HEK293 (cell line): ENCODE results near the gene SLC30A7.

Experiments
- CTCF ChIA-PET: fragments of 350-600 bp; formaldehyde crosslinking; extraction: SDS; loops from one replicate; lab custom pipeline; 2021; ENCODE audit warnings: antibody characterized with exemption; lab: Yijun Ruan, JAX
- POLR2A ChIA-PET: fragments of 300-600 bp; formaldehyde crosslinking; extraction: SDS; loops from one replicate; lab custom pipeline; 2020; ENCODE audit warnings: antibody characterized with exemption, inconsistent platforms; lab: Yijun Ruan, JAX
- H3K27ac ChIP-seq: fragments of 200-500 bp; sonication (Bioruptor generic); 2 replicates; pipeline ENCODE4 v1.5.1; 2014; ENCODE audit warnings: low read depth, low read length, control low read depth, inconsistent platforms; ENCODE audit errors: extremely low read depth
- H3K36me3 ChIP-seq, 2 experiments: fragments of 200-500 bp in 1 of 2; sonication (Bioruptor generic) in 1 of 2; 1 replicate in 1 of 2; 2 replicates in 1 of 2; pipeline ENCODE4 v1.5.1; 2014 to 2017; ENCODE audit warnings: inconsistent platforms in 2 of 2, low read length in 2 of 2; ENCODE audit not compliant: control insufficient read depth in 2 of 2, insufficient read depth in 1 of 2
- H3K4me1 ChIP-seq: fragments of 200-500 bp; sonication (Bioruptor generic); 2 replicates; pipeline ENCODE4 v1.5.1; 2014; ENCODE audit warnings: mild to moderate bottlenecking, low read length, inconsistent platforms; ENCODE audit not compliant: control insufficient read depth, insufficient read depth
- H3K4me3 ChIP-seq: 2 replicates; pipeline ENCODE4 v1.5.1; 2011; ENCODE audit warnings: low read depth, mild to moderate bottlenecking, control low read depth, low read length, moderate library complexity
- H3K9me3 ChIP-seq: fragments of 200-500 bp; sonication (Bioruptor generic); 2 replicates; pipeline ENCODE4 v1.5.1; 2014; ENCODE audit warnings: low read depth, low read length, inconsistent platforms; ENCODE audit not compliant: control insufficient read depth, insufficient read depth
- CTCF ChIP-seq: fragments of 450-650 bp; formaldehyde crosslinking; IDR thresholded peaks from 2 replicates; pipeline ENCODE4 v1.5.1; 2016; ENCODE audit warnings: missing biosample characterization, missing genetic modification characterization
- GLIS1 ChIP-seq: fragments of 450-650 bp; formaldehyde crosslinking; IDR thresholded peaks from 2 replicates; pipeline ENCODE4 v1.5.1; 2016; ENCODE audit warnings: missing biosample characterization, missing genetic modification characterization
- OSR2 ChIP-seq: fragments of 450-650 bp; formaldehyde crosslinking; IDR thresholded peaks from 2 replicates; pipeline ENCODE4 v1.5.1; 2016; ENCODE audit warnings: missing biosample characterization, missing genetic modification characterization
- PRDM10 ChIP-seq: fragments of 450-650 bp; formaldehyde crosslinking; IDR thresholded peaks from 2 replicates; pipeline ENCODE4 v1.5.1; 2016; ENCODE audit warnings: missing biosample characterization, missing genetic modification characterization
- SCRT2 ChIP-seq: fragments of 450-650 bp; formaldehyde crosslinking; IDR thresholded peaks from 2 replicates; pipeline ENCODE4 v1.5.1; 2016; ENCODE audit warnings: missing biosample characterization, missing genetic modification characterization
- TRIM28 ChIP-seq: IDR thresholded peaks from 2 replicates; pipeline ENCODE4 v1.6.1; 2011; ENCODE audit warnings: low read length, control low read depth, borderline replicate concordance
- ZBTB20 ChIP-seq: fragments of 450-650 bp; formaldehyde crosslinking; IDR thresholded peaks from 2 replicates; pipeline ENCODE4 v1.5.1; 2016; ENCODE audit warnings: missing biosample characterization, missing genetic modification characterization
- ZNF146 ChIP-seq: fragments of 450-650 bp; formaldehyde crosslinking; IDR thresholded peaks from 2 replicates; pipeline ENCODE4 v1.5.1; 2016; ENCODE audit warnings: missing biosample characterization, missing genetic modification characterization
- ZNF174 ChIP-seq: fragments of 450-650 bp; formaldehyde crosslinking; IDR thresholded peaks from 2 replicates; pipeline ENCODE4 v1.5.0; 2017; ENCODE audit warnings: missing biosample characterization, mild to moderate bottlenecking, missing genetic modification characterization
- ZNF202 ChIP-seq: fragments of 450-650 bp; formaldehyde crosslinking; IDR thresholded peaks from 2 replicates; pipeline ENCODE4 v1.5.1; 2016; ENCODE audit warnings: missing biosample characterization, missing genetic modification characterization, borderline replicate concordance
- ZNF214 ChIP-seq: fragments of 450-650 bp; formaldehyde crosslinking; IDR thresholded peaks from 2 replicates; pipeline ENCODE4 v1.5.1; 2017; ENCODE audit warnings: missing biosample characterization, mild to moderate bottlenecking, missing genetic modification characterization, borderline replicate concordance
- ZNF324 ChIP-seq: fragments of 450-650 bp; formaldehyde crosslinking; IDR thresholded peaks from 2 replicates; pipeline ENCODE4 v1.5.1; 2016; ENCODE audit warnings: missing biosample characterization, missing genetic modification characterization
- ZNF335 ChIP-seq: fragments of 450-650 bp; formaldehyde crosslinking; conservative IDR thresholded peaks from 2 replicates; pipeline ENCODE4 v1.5.1; 2016; ENCODE audit warnings: missing biosample characterization, missing genetic modification characterization
- ZNF394 ChIP-seq: fragments of 450-650 bp; formaldehyde crosslinking; IDR thresholded peaks from 2 replicates; pipeline ENCODE4 v1.5.1; 2016; ENCODE audit warnings: missing biosample characterization, missing genetic modification characterization, mild to moderate bottlenecking, moderate library complexity, borderline replicate concordance
- ZNF473 ChIP-seq: fragments of 450-650 bp; formaldehyde crosslinking; IDR thresholded peaks from 2 replicates; pipeline ENCODE4 v1.5.1; 2017; ENCODE audit warnings: missing biosample characterization, missing genetic modification characterization
- ZNF623 ChIP-seq: fragments of 450-650 bp; formaldehyde crosslinking; IDR thresholded peaks from 2 replicates; pipeline ENCODE4 v1.5.1; 2016; ENCODE audit warnings: missing biosample characterization, missing genetic modification characterization
- ZNF624 ChIP-seq: fragments of 450-650 bp; formaldehyde crosslinking; IDR thresholded peaks from 2 replicates; pipeline ENCODE4 v1.5.1; 2017; ENCODE audit warnings: missing biosample characterization, missing genetic modification characterization
- ZNF639 ChIP-seq: fragments of 450-650 bp; formaldehyde crosslinking; IDR thresholded peaks from 2 replicates; pipeline ENCODE4 v1.5.1; 2016; ENCODE audit warnings: missing biosample characterization, missing genetic modification characterization
- ZNF704 ChIP-seq: fragments of 450-650 bp; formaldehyde crosslinking; IDR thresholded peaks from 2 replicates; pipeline ENCODE4 v1.5.1; 2016; ENCODE audit warnings: missing biosample characterization, missing genetic modification characterization
- ZNF785 ChIP-seq: fragments of 450-650 bp; formaldehyde crosslinking; IDR thresholded peaks from 2 replicates; pipeline ENCODE4 v1.5.1; 2016; ENCODE audit warnings: missing biosample characterization, missing genetic modification characterization
- ZSCAN30 ChIP-seq: fragments of 450-650 bp; IDR thresholded peaks from 2 replicates; pipeline ENCODE4 v1.5.1; 2018; ENCODE audit warnings: missing biosample characterization, mild to moderate bottlenecking, missing genetic modification characterization, moderate library complexity
- ZXDB ChIP-seq: fragments of 450-650 bp; formaldehyde crosslinking; IDR thresholded peaks from 2 replicates; pipeline ENCODE4 v1.5.1; 2016; ENCODE audit warnings: missing biosample characterization, missing genetic modification characterization
- TF ChIP-seq, protein P1 (sequence below): fragments of 450-650 bp; formaldehyde crosslinking; IDR thresholded peaks from 2 replicates; pipeline ENCODE4 v1.5.1; 2016; ENCODE audit warnings: missing biosample characterization, missing genetic modification characterization

Gene SLC30A7

DNA sequence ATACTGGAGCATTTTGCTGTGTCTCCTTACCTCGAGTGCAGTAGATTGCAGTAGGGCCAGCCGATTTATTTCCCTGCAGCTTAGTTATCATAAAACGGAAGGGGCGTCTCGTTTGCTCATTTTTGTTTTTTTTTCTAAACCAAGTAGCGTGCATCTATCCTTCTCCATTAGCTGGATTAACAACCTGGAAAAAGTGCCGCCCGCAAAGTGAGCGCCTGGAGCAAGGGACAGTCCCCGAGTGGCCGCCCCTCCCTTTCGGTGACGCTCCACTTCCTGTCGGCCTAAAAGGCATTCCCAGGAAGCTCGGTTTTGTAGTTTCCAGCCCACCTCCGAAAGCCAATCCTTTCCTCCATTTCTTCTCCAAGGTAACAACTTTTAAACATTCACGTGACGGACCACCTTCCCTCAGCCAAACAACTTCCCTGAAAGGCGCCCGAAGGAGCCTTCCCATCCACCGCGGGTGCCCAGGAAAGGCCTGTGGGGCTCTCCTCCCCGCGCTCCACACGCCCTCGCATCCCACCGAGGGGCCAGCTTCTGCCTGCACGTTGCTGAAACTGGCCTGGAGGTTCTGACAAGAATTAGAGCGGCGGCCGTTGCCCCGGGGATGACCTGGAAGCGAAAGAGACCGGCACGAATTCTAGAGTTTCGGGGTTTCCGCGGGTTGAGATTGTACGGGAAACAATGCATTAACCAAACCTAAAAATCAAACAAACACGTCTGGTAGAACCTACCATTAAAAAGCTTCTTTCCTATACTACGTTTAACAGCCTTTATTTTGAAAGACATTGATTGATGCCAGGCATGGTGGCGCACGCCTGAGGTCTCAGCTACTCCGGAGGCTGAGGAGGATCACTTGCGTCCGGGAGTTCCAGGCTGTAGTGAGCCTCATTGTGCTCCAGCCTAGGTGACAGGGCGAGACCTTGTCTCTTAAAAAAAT lies 1.0 kb upstream of the SLC30A7 start, which contains the start of gene EXTL2 (continued):
- TF ChIP-seq CTCF (0 out of 2 replicates have a peak, but pooled peaks have one; percentile 23), TRIM28 (peak; percentile 42; the same call in 1 of the 2 replicates)

- no peaks in the 10 kb centered on the region for H3K9me3 ChIP-seq
- ChIA-PET POLR2A (interaction anchor here (0.6 kb wide), 2 partner anchors 340 to 395 kb away, joined by 3 to 6 read pairs; partner anchors contain the start of gene S1PR1), CTCF (interaction anchor here (0.7 kb wide), 1 partner anchor 391 kb away, joined by 4 read pairs; no protein-coding TSS in a partner anchor)
- H3K36me3 ChIP-seq: peaks cover 22 to 38% of the 10 kb centered on the region in 2 experiments
- 0 out of 2 replicates have a peak, but pooled peaks cover 2% of the 10 kb centered on the region for H3K4me1 ChIP-seq
- H3K4me3 ChIP-seq: peak overlapping the region; percentile 66
- H3K27ac ChIP-seq: peak overlapping the region; percentile 53; the same call in 1 of the 2 replicates
- no peak for TF ChIP-seq ZNF214 (tag by site-specific recombination)
- no peak for TF ChIP-seq OSR2 (tag by site-specific recombination)
- no peak for TF ChIP-seq ZNF473 (tag by site-specific recombination)
- no peak for TF ChIP-seq ZNF146 (tag by site-specific recombination)
- no peak for TF ChIP-seq ZXDB (tag by site-specific recombination)
- TF ChIP-seq GLIS1 (tag by site-specific recombination): no peak
- TF ChIP-seq PRDM10 (tag by site-specific recombination): peak; percentile 87
- no peak for TF ChIP-seq CTCF
- no peak for TF ChIP-seq ZNF394 (tag by site-specific recombination)
- TF ChIP-seq ZNF174 (tag by site-specific recombination): no peak
- TF ChIP-seq ZNF202: no peak
- TF ChIP-seq SCRT2 (tag by site-specific recombination): peak; percentile 82
- TF ChIP-seq ZNF704: no peak
- TF ChIP-seq ZNF623 (tag by site-specific recombination): no peak
- TF ChIP-seq, protein P1, sequence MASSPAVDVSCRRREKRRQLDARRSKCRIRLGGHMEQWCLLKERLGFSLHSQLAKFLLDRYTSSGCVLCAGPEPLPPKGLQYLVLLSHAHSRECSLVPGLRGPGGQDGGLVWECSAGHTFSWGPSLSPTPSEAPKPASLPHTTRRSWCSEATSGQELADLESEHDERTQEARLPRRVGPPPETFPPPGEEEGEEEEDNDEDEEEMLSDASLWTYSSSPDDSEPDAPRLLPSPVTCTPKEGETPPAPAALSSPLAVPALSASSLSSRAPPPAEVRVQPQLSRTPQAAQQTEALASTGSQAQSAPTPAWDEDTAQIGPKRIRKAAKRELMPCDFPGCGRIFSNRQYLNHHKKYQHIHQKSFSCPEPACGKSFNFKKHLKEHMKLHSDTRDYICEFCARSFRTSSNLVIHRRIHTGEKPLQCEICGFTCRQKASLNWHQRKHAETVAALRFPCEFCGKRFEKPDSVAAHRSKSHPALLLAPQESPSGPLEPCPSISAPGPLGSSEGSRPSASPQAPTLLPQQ (tag by site-specific recombination): no peak
- TF ChIP-seq ZNF639 (tag by site-specific recombination): no peak
- no peak for TF ChIP-seq ZNF785 (tag by site-specific recombination)
- no peak for TF ChIP-seq ZNF324
- TF ChIP-seq ZSCAN30 (tag by site-specific recombination): no peak
- TF ChIP-seq ZBTB20 (tag by site-specific recombination): peak; percentile 87
- TF ChIP-seq ZNF624 (tag by site-specific recombination): no peak
- TF ChIP-seq ZNF335 (tag by site-specific recombination): peak; percentile 57
Measured at GRCh38 chr1:100896481-100896982, 642 bp downstream of the SLC30A7 start.
